Measurements from ENCODE around the gene MARK1. TPM values are rescaled to one million over a fixed set of nuclear protein-coding genes. Genes with fewer than 3 reads are reported as not detected.

The MARK1 gene
- not detected in 2 replicates for total RNA-seq (2014; rRNA removed; shearing (Covaris generic))
- not detected in 2 replicates for total RNA-seq (2022)
- Bru-seq, nascent RNA = percentile 1 among the genes with signal in this experiment
- BruChase-seq, experiment 1, labeled RNA remaining after a 6-hour chase = percentile 5 among the genes with signal in this experiment
- percentile 3 among the genes with signal in this experiment for BruChase-seq, experiment 2, labeled RNA remaining after a 2-hour chase
- long read RNA-seq = 0 reads

DNA sequence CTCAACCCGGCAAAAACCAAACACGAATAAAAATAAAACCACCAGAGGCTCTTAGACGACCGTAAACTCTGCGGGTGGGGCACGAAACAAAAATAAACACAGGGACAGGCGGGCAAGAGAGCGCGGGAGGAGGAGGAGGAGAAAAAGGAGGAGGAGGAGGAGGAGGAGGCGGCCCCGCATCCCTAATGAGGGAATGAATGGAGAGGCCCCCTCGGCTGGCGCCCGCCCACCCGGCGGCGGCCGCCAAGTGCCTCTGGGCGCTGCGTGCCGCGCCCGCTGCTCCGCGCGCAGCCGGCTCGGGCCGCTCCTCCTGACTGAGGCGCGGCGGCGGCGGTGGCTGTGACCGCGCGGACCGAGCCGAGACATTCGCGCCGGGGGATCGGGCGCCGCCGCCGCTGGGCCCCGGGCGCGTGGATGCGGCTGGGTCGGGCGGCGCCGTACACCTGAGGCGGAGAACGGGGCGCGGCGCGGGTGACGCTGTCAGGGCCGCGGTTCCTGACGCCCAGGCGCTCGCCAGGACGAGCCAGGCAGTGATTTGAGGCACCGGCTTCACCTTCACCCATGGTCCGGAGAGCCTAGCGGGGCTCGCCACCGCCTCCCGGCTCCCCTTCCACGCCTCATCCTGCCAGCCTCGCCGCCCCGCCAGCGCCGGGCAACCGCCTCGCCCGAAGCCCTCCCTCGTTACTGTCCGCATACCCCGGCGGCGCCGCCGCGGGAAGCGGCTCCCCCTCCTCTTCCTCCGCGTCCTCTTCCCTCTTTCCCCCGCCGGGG is at the start of gene MARK1:
TSS of gene MARK1 (plus strand) at position 229 of the 771 bp plus-strand sequence. CDS start 687 bp downstream, outside the sequence.
- H3K79me2 ChIP-seq (ENCODE audit: insufficient read depth, low read depth, low read length) = no peaks in the 10 kb centered on the region
- DNase-seq (ENCODE audit: low spot score) = no peak
- no peak within 1 kb of the TSS for H3K4me3 ChIP-seq (ENCODE audit: low read depth, low read length, poor library complexity, severe bottlenecking)
- no peak within 1 kb of the TSS for H3K4me2 ChIP-seq (ENCODE audit: low read length)
- H3K4me1 ChIP-seq (ENCODE audit: insufficient read depth, low read length, poor library complexity, severe bottlenecking) = no peaks in the 10 kb centered on the region
- no peak for TF ChIP-seq EZH2phosphoT487 (IDR thresholded peaks at IDR 0.05; ENCODE audit: borderline replicate concordance, low read depth, low read length)
- TF ChIP-seq, protein P1, sequence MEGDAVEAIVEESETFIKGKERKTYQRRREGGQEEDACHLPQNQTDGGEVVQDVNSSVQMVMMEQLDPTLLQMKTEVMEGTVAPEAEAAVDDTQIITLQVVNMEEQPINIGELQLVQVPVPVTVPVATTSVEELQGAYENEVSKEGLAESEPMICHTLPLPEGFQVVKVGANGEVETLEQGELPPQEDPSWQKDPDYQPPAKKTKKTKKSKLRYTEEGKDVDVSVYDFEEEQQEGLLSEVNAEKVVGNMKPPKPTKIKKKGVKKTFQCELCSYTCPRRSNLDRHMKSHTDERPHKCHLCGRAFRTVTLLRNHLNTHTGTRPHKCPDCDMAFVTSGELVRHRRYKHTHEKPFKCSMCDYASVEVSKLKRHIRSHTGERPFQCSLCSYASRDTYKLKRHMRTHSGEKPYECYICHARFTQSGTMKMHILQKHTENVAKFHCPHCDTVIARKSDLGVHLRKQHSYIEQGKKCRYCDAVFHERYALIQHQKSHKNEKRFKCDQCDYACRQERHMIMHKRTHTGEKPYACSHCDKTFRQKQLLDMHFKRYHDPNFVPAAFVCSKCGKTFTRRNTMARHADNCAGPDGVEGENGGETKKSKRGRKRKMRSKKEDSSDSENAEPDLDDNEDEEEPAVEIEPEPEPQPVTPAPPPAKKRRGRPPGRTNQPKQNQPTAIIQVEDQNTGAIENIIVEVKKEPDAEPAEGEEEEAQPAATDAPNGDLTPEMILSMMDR (conservative IDR thresholded peaks at IDR 0.05; ENCODE audit: low read length) = no peak
- intact Hi-C loops (cut with micrococcal nuclease; ENCODE audit: unreplicated experiment) = no loop called here
- H3K27ac ChIP-seq (ENCODE audit: low read depth, low read length, poor library complexity, severe bottlenecking) = no peak within 1 kb of the TSS
- no peak within 1 kb of the TSS for H2AFZ ChIP-seq (ENCODE audit: low read length)
- ChIA-PET POLR2A (no interaction called here), CTCF (ENCODE audit: unreplicated experiment) (no interaction called here)
- H3K36me3 ChIP-seq (ENCODE audit: insufficient read depth, low read length) = no peaks in the 10 kb centered on the region
- H4K20me1 ChIP-seq (ENCODE audit: insufficient read depth, low read length) = no peaks in the 10 kb centered on the region
- no peaks in the 10 kb centered on the region for H3K9me2 ChIP-seq (ENCODE audit: insufficient read depth, low read length)
- no TSS peak for BruUV-seq (replicated peaks)
- H3K9me3 ChIP-seq (ENCODE audit: low read length) = no peaks in the 10 kb centered on the region

DNA sequence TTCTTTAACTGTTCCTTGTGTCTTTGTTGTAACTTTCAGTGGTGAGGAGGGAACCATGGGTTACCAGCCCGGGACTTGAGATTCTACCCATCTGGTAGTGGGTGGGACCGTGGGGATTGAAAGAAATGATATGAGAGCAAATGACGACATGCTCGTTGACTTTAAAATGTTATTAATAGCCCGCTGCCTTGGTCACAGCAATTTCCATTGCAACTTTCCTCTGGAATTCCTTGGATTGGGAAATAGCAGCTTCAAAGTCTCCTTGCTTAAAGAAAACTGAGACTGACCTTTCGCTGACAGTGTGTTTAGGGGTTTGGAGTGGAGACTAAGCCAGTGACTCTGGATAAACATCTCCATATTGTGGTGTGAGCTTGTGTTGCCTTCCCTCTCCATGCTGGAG is 44.2 kb upstream of the MARK1 start:
- no peak for DNase-seq (ENCODE audit: low spot score)
- H3K27ac ChIP-seq (ENCODE audit: low read depth, low read length, poor library complexity, severe bottlenecking) = no peak overlapping the region
- no peak overlapping the region for H2AFZ ChIP-seq (ENCODE audit: low read length)
- no TSS peak for BruUV-seq (replicated peaks)
- no peaks in the 10 kb centered on the region for H3K9me2 ChIP-seq (ENCODE audit: insufficient read depth, low read length)
- H3K9me3 ChIP-seq (ENCODE audit: low read length) = no peaks in the 10 kb centered on the region
- TF ChIP-seq, protein P1 (conservative IDR thresholded peaks at IDR 0.05; ENCODE audit: low read length) = no peak
- no peak for TF ChIP-seq EZH2phosphoT487 (IDR thresholded peaks at IDR 0.05; ENCODE audit: borderline replicate concordance, low read depth, low read length)
- ChIA-PET POLR2A (no interaction called here), CTCF (ENCODE audit: unreplicated experiment) (no interaction called here)
- no peak overlapping the region for H3K4me3 ChIP-seq (ENCODE audit: low read depth, low read length, poor library complexity, severe bottlenecking)
- H3K4me2 ChIP-seq (ENCODE audit: low read length) = no peak overlapping the region
- H3K36me3 ChIP-seq (ENCODE audit: insufficient read depth, low read length) = no peaks in the 10 kb centered on the region
- no peaks in the 10 kb centered on the region for H3K79me2 ChIP-seq (ENCODE audit: insufficient read depth, low read depth, low read length)
- intact Hi-C loops (cut with micrococcal nuclease; ENCODE audit: unreplicated experiment) = no loop called here
- H3K4me1 ChIP-seq (ENCODE audit: insufficient read depth, low read length, poor library complexity, severe bottlenecking) = no peaks in the 10 kb centered on the region
- no peaks in the 10 kb centered on the region for H4K20me1 ChIP-seq (ENCODE audit: insufficient read depth, low read length)

DNA sequence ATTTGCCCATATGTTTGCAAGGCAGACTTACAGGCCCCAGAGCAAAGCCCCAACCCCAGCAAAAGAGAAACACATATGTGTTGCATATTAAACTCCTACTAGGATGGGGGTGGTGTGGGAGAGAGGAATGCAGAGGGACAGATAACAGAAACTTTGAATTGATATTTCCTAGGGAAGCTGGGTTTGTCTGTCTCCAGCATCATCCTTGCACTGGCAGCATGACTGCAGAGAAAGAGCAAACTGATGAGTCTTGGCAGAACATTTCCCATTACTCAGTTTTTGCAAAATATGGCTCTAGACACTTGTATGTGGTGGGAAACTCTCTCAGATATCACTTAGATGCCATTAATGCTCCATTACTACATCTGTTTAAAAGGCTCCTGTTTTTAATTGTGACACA is 43.8 kb upstream of the MARK1 start:
- no TSS peak for BruUV-seq (replicated peaks)
- ChIA-PET POLR2A (no interaction called here), CTCF (ENCODE audit: unreplicated experiment) (no interaction called here)
- H3K4me1 ChIP-seq (ENCODE audit: insufficient read depth, low read length, poor library complexity, severe bottlenecking) = no peaks in the 10 kb centered on the region
- no peaks in the 10 kb centered on the region for H3K36me3 ChIP-seq (ENCODE audit: insufficient read depth, low read length)
- no peaks in the 10 kb centered on the region for H3K9me3 ChIP-seq (ENCODE audit: low read length)
- no peak overlapping the region for H2AFZ ChIP-seq (ENCODE audit: low read length)
- no peak for DNase-seq (ENCODE audit: low spot score)
- no peaks in the 10 kb centered on the region for H4K20me1 ChIP-seq (ENCODE audit: insufficient read depth, low read length)
- no peaks in the 10 kb centered on the region for H3K9me2 ChIP-seq (ENCODE audit: insufficient read depth, low read length)
- no peak overlapping the region for H3K4me2 ChIP-seq (ENCODE audit: low read length)
- TF ChIP-seq EZH2phosphoT487 (IDR thresholded peaks at IDR 0.05; ENCODE audit: borderline replicate concordance, low read depth, low read length) = no peak
- TF ChIP-seq, protein P1 (conservative IDR thresholded peaks at IDR 0.05; ENCODE audit: low read length) = no peak
- H3K27ac ChIP-seq (ENCODE audit: low read depth, low read length, poor library complexity, severe bottlenecking) = no peak overlapping the region
- no peaks in the 10 kb centered on the region for H3K79me2 ChIP-seq (ENCODE audit: insufficient read depth, low read depth, low read length)
- no peak overlapping the region for H3K4me3 ChIP-seq (ENCODE audit: low read depth, low read length, poor library complexity, severe bottlenecking)
- intact Hi-C loops (cut with micrococcal nuclease; ENCODE audit: unreplicated experiment) = no loop called here
